ENCODE data around the gene FAM234B. TPM values are rescaled to one million over a fixed set of nuclear protein-coding genes. Genes with fewer than 3 reads are reported as not detected.
A peak's percentile ranks its signal among the peaks of the same experiment; 100 is the strongest.

Gene FAM234B
- total and polyA plus RNA-seq, 2 experiments from 2014 or later: 0.66 to 4.1 TPM

DNA sequence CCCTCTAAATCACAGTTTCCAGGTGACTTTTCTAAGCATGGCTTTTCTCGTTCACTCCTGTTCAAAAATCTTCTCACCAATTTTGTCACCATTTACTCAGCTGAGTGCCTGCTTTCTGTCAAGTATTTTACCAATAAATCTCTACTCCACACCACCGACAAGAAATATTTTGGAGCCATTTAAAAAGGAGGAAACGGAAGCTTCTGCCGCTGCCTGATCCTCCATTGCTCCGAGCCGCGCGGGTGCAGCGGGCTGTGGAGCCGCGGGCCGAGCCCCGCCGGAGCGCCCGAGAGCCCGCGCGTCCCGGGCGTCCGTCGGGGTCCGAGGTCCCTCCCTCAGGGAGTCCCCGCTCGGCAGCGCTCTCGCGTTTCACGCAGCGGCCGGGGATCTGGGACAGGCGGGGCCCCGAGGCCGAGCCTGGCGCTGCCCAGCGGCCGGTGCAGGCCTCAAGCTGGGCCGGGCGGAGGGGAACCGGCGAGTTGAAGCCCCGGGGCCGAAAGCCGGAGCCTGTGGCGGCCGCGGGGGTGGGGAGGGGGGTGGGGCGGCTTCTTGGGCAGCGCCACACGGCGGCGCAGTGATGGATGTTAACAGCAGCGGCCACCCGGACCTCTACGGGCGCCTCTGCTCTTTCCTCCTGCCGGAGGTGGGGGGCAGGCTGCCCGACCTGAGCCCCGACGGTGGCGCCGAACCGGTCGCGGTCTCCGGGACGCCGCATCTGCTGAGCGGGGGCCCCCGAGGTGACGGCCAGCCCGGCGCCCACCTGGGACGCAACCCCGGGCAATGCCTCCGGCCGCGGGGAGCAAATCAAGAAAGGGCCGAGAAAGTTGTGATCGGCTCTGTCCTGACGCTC, 43.0 kb upstream of the FAM234B start:
- TF ChIP-seq EZH2phosphoT487 (IDR thresholded peaks at IDR 0.05; ENCODE audit: low read depth, severe bottlenecking, unreplicated experiment) (no peak), CTCF (IDR thresholded peaks at IDR 0.05; ENCODE audit: poor library complexity) (peak; percentile 48)
- DNase-seq (ENCODE audit: low spot score): peak; percentile 87
- peaks cover 44% of the 10 kb centered on the region for H3K79me2 ChIP-seq

GRCh38 chr12:13001775-13002040, 42.5 kb upstream of the FAM234B start:
- no peaks in the 10 kb centered on the region for H3K27me3 ChIP-seq
- H3K4me1 ChIP-seq (ENCODE audit: insufficient read depth): peaks cover 14% of the 10 kb centered on the region
- no peak for TF ChIP-seq CTCF (IDR thresholded peaks at IDR 0.05; ENCODE audit: poor library complexity)
- no peak for TF ChIP-seq EZH2phosphoT487 (IDR thresholded peaks at IDR 0.05; ENCODE audit: low read depth, severe bottlenecking, unreplicated experiment)
- TF ChIP-seq EZH2 (IDR thresholded peaks at IDR 0.05; ENCODE audit: borderline replicate concordance): no peak
- peak overlapping the region; percentile 95 for H3K27ac ChIP-seq
- H3K79me2 ChIP-seq: peaks cover 38% of the 10 kb centered on the region
- peak overlapping the region; percentile 82 for H3K4me2 ChIP-seq
- no peaks in the 10 kb centered on the region for H3K36me3 ChIP-seq (replicated peaks; ENCODE audit: insufficient read depth, low read depth)
- H4K20me1 ChIP-seq (ENCODE audit: insufficient read depth, poor library complexity, severe bottlenecking): peaks cover 10% of the 10 kb centered on the region
- H3K9me3 ChIP-seq (ENCODE audit: low read depth): no peaks in the 10 kb centered on the region
- no peak for DNase-seq (ENCODE audit: low spot score)
- no peaks in the 10 kb centered on the region for H3K9me2 ChIP-seq (replicated peaks; ENCODE audit: insufficient read depth)
- peak overlapping the region; percentile 72 for H3K4me3 ChIP-seq
- WGBS (ENCODE audit: low lambda C conversion rate, missing lambda C conversion rate): 61% methylated on average over 16 of the region's 16 CpGs
- peak overlapping the region; percentile 98 for H2AFZ ChIP-seq

More for the DNA sequence above, 43.0 kb upstream of the FAM234B start:
- Histone ChIP-seq H3K27me3 (no peaks in the 10 kb centered on the region), H4K20me1 (ENCODE audit: insufficient read depth, poor library complexity, severe bottlenecking) (peaks cover 10% of the 10 kb centered on the region), H3K9me3 (ENCODE audit: low read depth) (no peaks in the 10 kb centered on the region), H3K4me3 (peak overlapping the region; percentile 72), H3K27ac (peak overlapping the region; percentile 95), H3K36me3 (replicated peaks; ENCODE audit: insufficient read depth, low read depth) (no peaks in the 10 kb centered on the region), H3K4me1 (ENCODE audit: insufficient read depth) (peaks cover 14% of the 10 kb centered on the region), H2AFZ (peak overlapping the region; percentile 98), H3K4me2 (peak overlapping the region; percentile 82), H3K9me2 (replicated peaks; ENCODE audit: insufficient read depth) (no peaks in the 10 kb centered on the region)
- 4% methylated on average over 65 of the region's 82 CpGs for WGBS (ENCODE audit: low lambda C conversion rate, missing lambda C conversion rate)

DNA sequence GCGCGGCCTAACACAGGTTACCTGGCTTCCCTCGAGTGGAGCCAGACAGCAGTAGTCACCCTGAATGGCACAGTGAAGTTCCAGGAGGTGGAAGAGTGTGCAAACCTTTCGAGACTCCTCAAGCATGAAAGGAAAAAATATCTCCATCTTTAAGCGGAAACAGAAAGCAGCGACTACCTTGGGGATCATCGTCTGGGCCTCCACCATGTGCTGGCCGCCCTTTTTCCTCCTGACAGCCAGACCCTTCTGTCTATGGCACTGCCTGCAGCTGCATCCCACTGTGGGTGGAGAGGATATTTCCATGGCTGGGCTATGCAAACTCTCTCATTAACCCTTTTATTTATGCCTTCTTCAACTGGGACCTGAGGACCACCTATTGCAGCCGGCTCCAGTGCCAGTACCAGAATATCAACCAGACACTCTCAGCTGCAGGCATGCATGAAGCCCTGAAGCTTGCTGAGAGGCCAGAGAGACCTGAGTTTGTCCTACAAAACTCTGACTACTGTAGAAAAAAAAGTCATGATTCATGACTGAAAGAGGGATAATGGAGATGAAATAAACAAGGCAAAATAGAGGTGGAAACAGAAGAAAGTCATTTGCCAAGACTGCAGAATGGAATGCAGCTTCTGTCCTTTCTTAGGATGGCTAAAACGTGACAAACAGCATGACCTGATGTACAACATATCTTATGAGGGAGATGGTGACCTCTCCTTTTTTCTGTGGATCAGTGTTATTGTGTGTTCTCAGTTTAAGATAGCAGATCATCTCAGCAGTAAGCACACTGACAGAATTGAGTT, 41.7 kb upstream of the FAM234B start:
- Histone ChIP-seq H2AFZ (no peak overlapping the region), H3K4me1 (ENCODE audit: insufficient read depth) (peaks cover 14% of the 10 kb centered on the region), H3K27me3 (no peaks in the 10 kb centered on the region), H3K27ac (no peak overlapping the region), H3K36me3 (replicated peaks; ENCODE audit: insufficient read depth, low read depth) (no peaks in the 10 kb centered on the region), H3K9me3 (ENCODE audit: low read depth) (no peaks in the 10 kb centered on the region), H4K20me1 (ENCODE audit: insufficient read depth, poor library complexity, severe bottlenecking) (peaks cover 7% of the 10 kb centered on the region), H3K79me2 (peaks cover 30% of the 10 kb centered on the region), H3K9me2 (replicated peaks; ENCODE audit: insufficient read depth) (no peaks in the 10 kb centered on the region), H3K4me2 (peak overlapping the region; percentile 82), H3K4me3 (no peak overlapping the region)
- DNase-seq (ENCODE audit: low spot score): no peak
- 97% methylated on average over 10 of the region's 10 CpGs for WGBS (ENCODE audit: low lambda C conversion rate, missing lambda C conversion rate)
- TF ChIP-seq EZH2phosphoT487 (IDR thresholded peaks at IDR 0.05; ENCODE audit: low read depth, severe bottlenecking, unreplicated experiment) (no peak), CTCF (IDR thresholded peaks at IDR 0.05; ENCODE audit: poor library complexity) (no peak), EZH2 (IDR thresholded peaks at IDR 0.05; ENCODE audit: borderline replicate concordance) (no peak)
